Activated naive CD8-positive, alpha-beta T cell treated with anti-CD3 and anti-CD28 coated beads, Interleukin-2, amount 10 ng/mL, durations not matched to agents 7 days and 5 days (primary cell): Measurements from ENCODE around the gene NAGLU. TPM values are rescaled to one million over a fixed set of nuclear protein-coding genes. Genes with fewer than 3 reads are reported as not detected.
"Not testable (repeated sequence)": the region's sequence is repeated elsewhere in the genome, so short reads cannot be mapped to it uniquely, and the experiment has no call there.

Source experiments
- ATAC-seq: fragments of 150-1000 bp; cut with Tn5 transposase; one replicate; pipeline ENCODE4 v1.10.0; 2021; ENCODE audit warnings: low read depth, moderate library complexity
- POLR2A ChIA-PET: fragments of 350-600 bp; sonication (Branson Sonifier 250); formaldehyde crosslinking; loops from one replicate; lab custom pipeline; 2021; ENCODE audit warnings: antibody characterized with exemption; lab: Charles Lee
- DNase-seq: peaks from one replicate; pipeline ENCODE4 v3.0.0; 2021
- H3K27ac Mint-ChIP-seq: one replicate; pipeline ENCODE4 v1.8.0; 2022; ENCODE audit warnings: mild to moderate bottlenecking, mixed read lengths
- H3K27me3 Mint-ChIP-seq: one replicate; pipeline ENCODE4 v1.8.0; 2022; ENCODE audit warnings: mild to moderate bottlenecking, moderate library complexity, mixed read lengths
- H3K36me3 Mint-ChIP-seq: one replicate; pipeline ENCODE4 v1.8.0; 2021; ENCODE audit warnings: mild to moderate bottlenecking, mixed read lengths
- H3K4me1 Mint-ChIP-seq: one replicate; pipeline ENCODE4 v1.8.0; 2021; ENCODE audit warnings: mixed read lengths
- H3K4me3 Mint-ChIP-seq: one replicate; pipeline ENCODE4 v1.8.0; 2022; ENCODE audit warnings: mild to moderate bottlenecking, moderate library complexity, mixed read lengths
- H3K9me3 Mint-ChIP-seq: one replicate; pipeline ENCODE4 v1.8.0; 2021; ENCODE audit warnings: mixed read lengths
- total RNA-seq, 2 experiments: library from RNA; stranded (reverse); gene quantifications; one replicate each; pipeline ENCODE4 v1.2.3, GENCODE V29; 2021

NAGLU gene
- total RNA-seq, 2 experiments from 2014 or later = 22.9 to 23.9 TPM

DNA sequence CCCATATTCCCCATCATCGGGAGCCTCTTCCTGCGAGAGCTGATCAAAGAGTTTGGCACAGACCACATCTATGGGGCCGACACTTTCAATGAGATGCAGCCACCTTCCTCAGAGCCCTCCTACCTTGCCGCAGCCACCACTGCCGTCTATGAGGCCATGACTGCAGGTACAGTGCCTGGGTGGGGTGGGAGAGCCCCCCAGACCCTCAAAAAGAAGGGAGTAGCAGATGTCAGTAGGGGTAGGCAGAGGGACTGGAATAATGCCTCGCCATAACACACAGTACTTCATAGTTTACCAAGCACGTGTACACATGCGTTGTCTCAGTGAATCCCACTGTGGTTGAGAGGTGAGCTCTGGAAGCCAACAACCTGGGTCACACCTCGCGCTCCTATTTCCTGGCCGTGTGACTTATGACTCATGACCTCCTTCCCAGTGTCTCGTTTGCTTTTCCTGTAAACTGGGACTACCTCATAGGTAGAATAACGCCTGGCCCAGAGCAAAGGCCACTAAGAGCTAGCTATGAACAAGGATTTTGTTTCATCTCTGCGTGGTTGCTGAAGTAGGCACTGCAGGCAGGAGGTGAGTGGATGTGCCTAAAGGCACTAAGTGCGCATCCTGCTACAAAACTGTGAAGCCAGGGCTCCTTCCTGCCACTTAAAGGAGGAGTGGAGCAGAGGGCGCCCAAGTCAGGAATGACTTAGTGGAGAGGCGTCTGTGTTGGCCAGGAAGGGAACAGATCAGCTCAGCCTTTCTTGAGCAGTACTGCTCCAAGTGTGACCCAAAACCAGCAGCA, 5.2 kb downstream of the NAGLU start:
- peak overlapping the region; percentile 88 for H3K27ac Mint-ChIP-seq
- peak overlapping the region; percentile 78 for H3K4me3 Mint-ChIP-seq
- ATAC-seq = peak; percentile 37
- peaks cover 32% of the 10 kb centered on the region for H3K4me1 Mint-ChIP-seq
- H3K9me3 Mint-ChIP-seq = no peaks in the 10 kb centered on the region
- peak; percentile 64 for DNase-seq
- H3K36me3 Mint-ChIP-seq = peaks cover 16% of the 10 kb centered on the region
- POLR2A ChIA-PET = interaction anchor here (0.7 to 2.1 kb wide), 9 partner anchors 9 to 826 kb away, joined by 3 to 19 read pairs (median 5); partner anchors contain the start of genes HSD17B1 and MLX
- H3K27me3 Mint-ChIP-seq = no peaks in the 10 kb centered on the region

DNA sequence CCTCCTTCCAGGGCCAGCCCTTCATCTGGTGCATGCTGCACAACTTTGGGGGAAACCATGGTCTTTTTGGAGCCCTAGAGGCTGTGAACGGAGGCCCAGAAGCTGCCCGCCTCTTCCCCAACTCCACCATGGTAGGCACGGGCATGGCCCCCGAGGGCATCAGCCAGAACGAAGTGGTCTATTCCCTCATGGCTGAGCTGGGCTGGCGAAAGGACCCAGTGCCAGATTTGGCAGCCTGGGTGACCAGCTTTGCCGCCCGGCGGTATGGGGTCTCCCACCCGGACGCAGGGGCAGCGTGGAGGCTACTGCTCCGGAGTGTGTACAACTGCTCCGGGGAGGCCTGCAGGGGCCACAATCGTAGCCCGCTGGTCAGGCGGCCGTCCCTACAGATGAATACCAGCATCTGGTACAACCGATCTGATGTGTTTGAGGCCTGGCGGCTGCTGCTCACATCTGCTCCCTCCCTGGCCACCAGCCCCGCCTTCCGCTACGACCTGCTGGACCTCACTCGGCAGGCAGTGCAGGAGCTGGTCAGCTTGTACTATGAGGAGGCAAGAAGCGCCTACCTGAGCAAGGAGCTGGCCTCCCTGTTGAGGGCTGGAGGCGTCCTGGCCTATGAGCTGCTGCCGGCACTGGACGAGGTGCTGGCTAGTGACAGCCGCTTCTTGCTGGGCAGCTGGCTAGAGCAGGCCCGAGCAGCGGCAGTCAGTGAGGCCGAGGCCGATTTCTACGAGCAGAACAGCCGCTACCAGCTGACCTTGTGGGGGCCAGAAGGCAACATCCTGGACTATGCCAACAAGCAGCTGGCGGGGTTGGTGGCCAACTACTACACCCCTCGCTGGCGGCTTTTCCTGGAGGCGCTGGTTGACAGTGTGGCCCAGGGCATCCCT, 7.4 kb downstream of the NAGLU start:
- POLR2A ChIA-PET = interaction anchor here (0.9 to 1.4 kb wide), 3 partner anchors 13 to 281 kb away, joined by 3 read pairs; partner anchors contain the start of genes BECN1 and MLX
- peaks cover 13% of the 10 kb centered on the region for H3K36me3 Mint-ChIP-seq
- peaks cover 26% of the 10 kb centered on the region for H3K4me1 Mint-ChIP-seq
- no peaks in the 10 kb centered on the region for H3K27me3 Mint-ChIP-seq
- DNase-seq = no peak
- H3K9me3 Mint-ChIP-seq = no peaks in the 10 kb centered on the region
- no peak overlapping the region for H3K27ac Mint-ChIP-seq
- ATAC-seq = no peak
- no peak overlapping the region for H3K4me3 Mint-ChIP-seq

DNA sequence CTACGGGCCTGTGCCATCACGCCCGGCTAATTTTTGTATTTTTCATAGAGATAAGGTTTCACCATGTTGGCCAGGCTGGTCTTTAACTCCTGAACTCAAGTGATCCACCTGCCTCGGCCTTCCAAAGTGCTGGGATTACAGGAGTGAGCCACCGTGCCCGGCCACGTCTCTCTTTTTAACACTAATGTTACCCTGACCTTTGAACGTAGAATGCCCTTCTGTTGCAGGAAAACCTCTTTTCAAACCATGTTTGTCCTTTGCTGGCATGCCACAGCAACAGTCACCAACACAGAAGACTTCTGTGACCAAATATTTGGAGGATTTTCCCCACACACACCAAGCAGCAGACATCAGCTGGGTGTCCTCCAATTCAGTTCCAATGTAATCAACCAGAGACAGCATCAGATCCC, 8.8 kb downstream of the NAGLU start:
- Mint-ChIP-seq H3K27ac (no peak overlapping the region), H3K36me3 (peaks cover 7% of the 10 kb centered on the region), H3K4me3 (no peak overlapping the region), H3K4me1 (peaks cover 25% of the 10 kb centered on the region), H3K9me3 (no peaks in the 10 kb centered on the region), H3K27me3 (no peaks in the 10 kb centered on the region)
- POLR2A ChIA-PET = no interaction called here
- ATAC-seq = no peak
- DNase-seq = no peak

DNA sequence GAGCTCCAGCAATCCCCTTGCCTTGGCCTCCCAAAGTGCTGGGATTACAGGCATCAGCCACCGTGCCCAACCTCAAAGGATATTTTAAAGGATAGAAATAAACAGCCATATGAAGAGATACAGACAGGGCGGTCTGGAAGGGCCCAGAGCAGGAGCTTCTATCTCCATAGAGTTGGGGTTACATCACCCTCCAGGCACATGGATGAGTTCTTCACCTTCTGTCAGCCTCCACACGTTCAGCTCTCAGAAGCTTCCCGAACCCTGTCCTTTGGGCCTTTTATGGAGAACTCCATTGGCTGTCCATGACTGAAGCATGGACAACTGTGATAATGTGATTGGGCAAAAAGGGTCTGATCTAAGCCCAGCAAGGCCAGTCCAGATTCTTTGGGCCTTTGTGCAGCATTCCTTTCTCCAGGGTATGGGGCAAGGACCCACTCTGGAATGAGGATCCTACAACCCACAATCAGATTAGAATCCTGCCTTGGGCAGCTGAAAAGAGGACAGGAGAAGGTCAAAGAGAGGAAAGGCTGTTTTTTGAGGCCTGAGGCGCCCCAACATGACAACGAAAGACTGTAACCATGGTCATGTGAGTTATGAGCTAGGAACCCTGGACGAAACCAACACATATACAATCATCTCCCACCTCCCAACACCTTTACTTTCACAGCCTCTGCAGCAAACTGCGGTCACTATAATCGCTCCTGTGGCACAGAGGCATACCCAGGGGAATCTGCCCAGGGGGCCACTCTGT, 9.9 kb downstream of the NAGLU start:
- POLR2A ChIA-PET, ATAC-seq, H3K27me3 Mint-ChIP-seq, H3K9me3 Mint-ChIP-seq, DNase-seq, H3K27ac Mint-ChIP-seq, H3K4me3 Mint-ChIP-seq, H3K36me3 Mint-ChIP-seq: not testable (repeated sequence)
- peaks cover 19% of the 10 kb centered on the region for H3K4me1 Mint-ChIP-seq

DNA sequence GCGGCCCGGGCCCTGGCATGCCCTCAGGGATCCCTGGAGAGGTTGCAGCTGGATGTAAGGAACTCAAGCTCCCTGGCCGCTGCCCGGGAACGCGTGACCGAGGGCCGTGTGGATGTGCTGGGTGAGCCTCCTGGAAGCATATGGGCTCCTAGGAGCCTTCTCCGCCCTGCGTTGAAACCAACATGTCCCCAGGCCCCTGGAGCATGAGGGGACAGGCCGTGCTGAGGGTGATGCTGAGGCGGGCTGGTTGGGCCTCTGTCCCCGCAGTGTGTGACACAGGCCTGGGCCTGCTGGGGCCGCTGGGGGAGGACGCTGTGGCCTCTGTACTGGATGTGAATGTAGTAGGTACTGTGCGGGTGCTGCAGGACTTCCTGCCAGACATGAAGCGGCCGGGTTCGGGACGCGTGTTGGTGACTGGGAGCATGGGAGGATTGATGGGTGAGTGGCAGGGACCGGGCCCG, 11.0 kb downstream of the NAGLU start:
- DNase-seq = no peak
- Mint-ChIP-seq H3K27ac (no peak overlapping the region), H3K4me1 (peaks cover 9% of the 10 kb centered on the region), H3K9me3 (no peaks in the 10 kb centered on the region), H3K4me3 (peak overlapping the region; percentile 32), H3K27me3 (no peaks in the 10 kb centered on the region), H3K36me3 (peaks cover 7% of the 10 kb centered on the region)
- ATAC-seq = no peak
- POLR2A ChIA-PET = interaction anchor here (1.5 kb wide), 1 partner anchor 132 kb away, joined by 3 read pairs; no protein-coding TSS in a partner anchor

DNA sequence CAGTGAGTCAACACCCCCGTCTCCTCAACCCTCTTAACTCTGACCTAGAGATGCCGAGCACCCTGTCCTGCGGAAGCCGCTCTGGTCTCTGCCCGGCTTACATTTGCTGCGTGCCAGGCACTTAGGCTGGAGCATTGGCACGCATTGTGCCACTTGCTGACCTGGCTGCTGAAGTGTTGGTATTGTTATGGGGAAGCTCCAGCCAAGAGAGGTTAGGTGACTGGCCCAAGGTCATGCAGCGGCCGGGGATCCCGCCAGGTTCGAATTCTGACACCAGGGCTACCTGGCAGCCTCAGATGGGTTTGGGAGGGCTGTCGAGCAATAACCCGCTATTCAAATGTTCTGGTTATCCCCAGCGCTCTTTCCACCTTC, 11.6 kb downstream of the NAGLU start:
- POLR2A ChIA-PET = interaction anchor here (0.7 to 2.4 kb wide), 6 partner anchors 11 to 238 kb away, joined by 3 to 13 read pairs (median 4); partner anchors contain the start of genes MLX and NAGLU
- no peaks in the 10 kb centered on the region for H3K9me3 Mint-ChIP-seq
- H3K27me3 Mint-ChIP-seq = no peaks in the 10 kb centered on the region
- no peak overlapping the region for H3K27ac Mint-ChIP-seq
- H3K4me3 Mint-ChIP-seq = peak overlapping the region; percentile 22
- ATAC-seq (no peak), DNase-seq (no peak)
- peaks cover 11% of the 10 kb centered on the region for H3K4me1 Mint-ChIP-seq
- H3K36me3 Mint-ChIP-seq = peaks cover 7% of the 10 kb centered on the region

DNA sequence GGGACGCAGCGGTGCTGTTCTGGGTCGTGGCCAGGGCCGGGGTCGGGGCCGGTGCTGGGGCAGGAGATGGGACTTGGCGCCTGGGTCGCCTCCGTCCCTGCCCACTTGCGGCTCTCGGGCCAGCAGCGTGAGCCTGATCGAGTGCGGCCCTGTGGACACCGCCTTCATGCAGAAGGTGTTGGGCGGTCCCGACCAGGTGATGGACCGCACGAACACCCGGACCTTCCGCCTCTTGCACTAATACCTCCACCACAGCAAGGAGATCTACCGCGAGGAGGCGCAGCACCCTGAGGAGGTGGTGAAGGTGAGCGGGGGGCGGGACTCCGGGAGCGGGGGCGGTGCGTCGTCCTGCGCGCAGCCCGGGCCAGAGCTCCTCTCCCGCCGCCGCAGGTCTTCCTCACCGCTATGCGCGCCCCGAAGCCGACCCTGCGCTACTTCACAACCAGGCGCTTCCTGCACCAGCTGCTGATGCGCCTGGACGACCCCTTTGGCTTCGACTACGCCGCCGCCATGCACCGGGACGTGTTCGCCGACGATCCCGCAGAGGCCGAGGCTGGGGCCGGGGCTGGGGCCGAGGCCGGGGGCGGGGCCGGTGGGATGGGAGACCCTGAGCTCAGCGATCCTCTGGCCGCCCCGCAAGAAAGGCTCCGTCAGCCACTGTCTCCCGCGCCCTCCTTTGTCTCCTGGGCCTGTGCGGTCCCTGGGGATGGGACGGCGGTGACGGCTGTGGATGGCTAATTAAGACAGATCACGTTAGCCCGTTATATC, 12.2 kb downstream of the NAGLU start:
- Mint-ChIP-seq H3K36me3 (peaks cover 7% of the 10 kb centered on the region), H3K4me1 (peaks cover 11% of the 10 kb centered on the region), H3K27ac (peak overlapping the region; percentile 38), H3K9me3 (no peaks in the 10 kb centered on the region), H3K4me3 (peak overlapping the region; percentile 48), H3K27me3 (no peaks in the 10 kb centered on the region)
- POLR2A ChIA-PET = interaction anchor here (0.6 to 2.4 kb wide), 9 partner anchors 12 to 250 kb away, joined by 3 to 13 read pairs (median 3); partner anchors contain the start of genes MLX, NAGLU and PSMC3IP
- DNase-seq (peak; percentile 84), ATAC-seq (peak; percentile 88)

DNA sequence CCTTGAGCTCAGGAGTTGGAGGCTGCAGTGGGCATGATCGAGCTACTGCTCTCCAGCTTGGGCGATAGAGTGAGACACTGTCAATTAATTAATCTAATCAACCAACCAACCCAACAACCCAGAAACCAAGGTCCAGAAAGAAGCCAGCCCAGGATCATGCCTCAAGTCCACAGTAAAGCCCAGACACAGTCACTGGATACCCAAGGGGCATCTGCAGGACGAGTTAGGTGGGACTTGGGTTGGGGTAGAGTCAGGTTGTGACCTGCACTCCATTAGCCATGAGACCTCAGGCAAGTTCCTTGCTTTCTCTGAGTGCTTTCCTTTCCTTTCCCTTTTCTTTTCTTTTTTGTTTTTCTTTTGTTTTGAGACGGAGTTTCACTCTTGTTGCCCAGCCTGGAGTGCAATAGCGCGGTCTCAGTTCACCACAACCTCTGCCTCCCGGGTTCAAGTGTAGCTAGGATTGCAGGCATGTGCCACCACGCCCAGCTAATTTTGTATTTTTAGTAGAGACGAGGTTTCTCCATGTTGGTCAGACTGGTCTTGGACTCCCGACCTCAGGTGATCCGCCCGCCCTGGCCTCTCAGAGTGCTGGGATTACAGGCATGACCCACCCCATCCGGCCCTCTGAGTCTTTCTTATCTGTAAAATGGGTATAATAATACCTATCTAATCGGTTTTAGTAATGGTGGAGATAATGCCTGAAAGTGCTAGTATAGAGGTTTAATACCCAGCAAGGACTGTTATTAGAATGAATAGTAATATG, 13.1 kb downstream of the NAGLU start:
- Mint-ChIP-seq H3K9me3 (no peaks in the 10 kb centered on the region), H3K27me3 (no peaks in the 10 kb centered on the region), H3K36me3 (peaks cover 5% of the 10 kb centered on the region), H3K27ac (no peak overlapping the region), H3K4me3 (peak overlapping the region; percentile 14), H3K4me1 (peaks cover 15% of the 10 kb centered on the region)
- DNase-seq (no peak), ATAC-seq (no peak)
- POLR2A ChIA-PET = interaction anchor here (0.8 to 2.4 kb wide), 3 partner anchors 13 to 249 kb away, joined by 3 to 13 read pairs (median 3); partner anchors contain the start of genes NAGLU and PSMC3IP

DNA sequence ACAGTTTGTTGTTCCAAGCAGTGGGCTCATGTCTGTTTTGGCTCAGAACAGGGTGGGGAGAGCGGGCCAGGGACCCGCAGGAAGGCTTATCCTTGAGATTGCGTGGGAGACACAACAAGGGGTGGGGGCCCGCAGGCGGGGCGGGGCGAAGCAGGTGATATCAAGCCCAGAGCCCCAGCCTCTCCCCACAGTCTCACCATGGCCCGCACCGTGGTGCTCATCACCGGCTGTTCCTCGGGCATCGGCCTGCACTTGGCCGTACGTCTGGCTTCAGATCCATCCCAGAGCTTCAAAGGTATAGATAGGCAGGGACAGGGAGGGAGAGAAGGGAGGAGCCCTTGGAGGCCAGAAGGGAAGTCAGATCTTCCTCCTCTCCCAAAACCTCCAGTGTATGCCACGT, 16.7 kb downstream of the NAGLU start, which contains the start of gene HSD17B1:
Gene HSD17B1, plus strand, starts transcription at position 188 of the 400 bp plus-strand sequence. Its CDS starts 11 bp downstream, at position 199.
- not testable (repeated sequence) for H3K9me3 Mint-ChIP-seq, H3K36me3 Mint-ChIP-seq, H3K27me3 Mint-ChIP-seq, ATAC-seq, DNase-seq
- POLR2A ChIA-PET = interaction anchor here (2.8 kb wide), 1 partner anchor 12 kb away, joined by 19 read pairs; no protein-coding TSS in a partner anchor
- Mint-ChIP-seq H3K4me3 (peak within 1 kb of the TSS; percentile 94), H3K4me1 (peaks cover 20% of the 10 kb centered on the region), H3K27ac (peak within 1 kb of the TSS; percentile 6)

DNA sequence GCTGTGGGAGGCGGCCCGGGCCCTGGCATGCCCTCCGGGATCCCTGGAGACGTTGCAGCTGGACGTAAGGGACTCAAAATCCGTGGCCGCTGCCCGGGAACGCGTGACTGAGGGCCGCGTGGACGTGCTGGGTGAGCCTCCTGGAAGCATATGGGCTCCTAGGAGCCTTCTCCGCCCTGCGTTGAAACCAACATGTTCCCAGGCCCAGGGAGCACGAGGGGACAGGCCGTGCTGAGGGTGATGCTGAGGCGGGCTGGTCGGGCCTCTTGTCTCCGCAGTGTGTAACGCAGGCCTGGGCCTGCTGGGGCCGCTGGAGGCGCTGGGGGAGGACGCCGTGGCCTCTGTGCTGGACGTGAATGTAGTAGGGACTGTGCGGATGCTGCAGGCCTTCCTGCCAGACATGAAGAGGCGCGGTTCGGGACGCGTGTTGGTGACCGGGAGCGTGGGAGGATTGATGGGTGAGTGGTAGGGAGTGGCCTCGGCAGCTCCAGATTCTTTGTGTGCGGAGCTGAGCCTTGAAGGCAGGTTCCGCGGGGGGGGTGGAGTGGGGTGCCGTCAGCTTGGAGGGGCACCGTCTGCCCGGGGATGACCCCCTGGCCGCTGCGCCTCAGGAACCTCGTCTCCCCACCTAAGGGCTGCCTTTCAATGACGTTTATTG, 17.2 kb downstream of the NAGLU start:
- Mint-ChIP-seq H3K4me3 (peak overlapping the region; percentile 94), H3K27ac (peak overlapping the region; percentile 6), H3K36me3 (peaks cover 1% of the 10 kb centered on the region), H3K27me3 (no peaks in the 10 kb centered on the region), H3K4me1 (peaks cover 20% of the 10 kb centered on the region), H3K9me3 (no peaks in the 10 kb centered on the region)
- ATAC-seq (no peak), DNase-seq (no peak)
- POLR2A ChIA-PET = interaction anchor here (1.8 to 2.8 kb wide), 4 partner anchors 12 to 17 kb away, joined by 4 to 21 read pairs (median 18); partner anchors contain the start of genes MLX and NAGLU

DNA sequence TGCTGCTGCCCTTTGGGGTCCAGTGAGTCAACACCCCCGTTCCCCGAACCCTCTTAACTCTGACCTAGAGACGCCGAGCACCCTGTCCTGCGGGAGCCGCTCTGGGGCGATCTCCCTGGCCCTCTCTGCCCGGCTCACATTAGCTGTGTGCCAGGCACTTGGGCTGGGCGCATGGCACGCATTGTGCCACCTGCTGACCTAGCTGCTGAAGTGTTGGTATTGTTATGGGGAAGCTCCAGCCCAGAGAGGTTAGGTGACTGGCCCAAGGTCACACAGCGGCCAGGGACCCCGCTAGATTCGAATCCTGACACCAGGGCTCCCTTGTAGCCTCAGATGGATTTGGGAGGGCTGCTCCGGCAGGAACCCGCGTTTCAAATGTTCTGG, 17.8 kb downstream of the NAGLU start:
- H3K27ac Mint-ChIP-seq = peak overlapping the region; percentile 94
- H3K4me1 Mint-ChIP-seq = peaks cover 19% of the 10 kb centered on the region
- DNase-seq = peak; percentile 45
- peaks cover 1% of the 10 kb centered on the region for H3K36me3 Mint-ChIP-seq
- POLR2A ChIA-PET = interaction anchor here (0.8 to 2.8 kb wide), 9 partner anchors 10 to 124 kb away, joined by 3 to 21 read pairs (median 7); partner anchors contain the start of genes MLX, NAGLU, PLEKHH3 and PSMC3IP
- no peak for ATAC-seq
- H3K27me3 Mint-ChIP-seq = no peaks in the 10 kb centered on the region
- H3K4me3 Mint-ChIP-seq = peak overlapping the region; percentile 94
- H3K9me3 Mint-ChIP-seq = no peaks in the 10 kb centered on the region
